ENCODE results near the gene PDE4B.

GRCh38 chr1:66197785-66198184 is 405.1 kb downstream of the PDE4B start:
- TF ChIP-seq, protein P1, sequence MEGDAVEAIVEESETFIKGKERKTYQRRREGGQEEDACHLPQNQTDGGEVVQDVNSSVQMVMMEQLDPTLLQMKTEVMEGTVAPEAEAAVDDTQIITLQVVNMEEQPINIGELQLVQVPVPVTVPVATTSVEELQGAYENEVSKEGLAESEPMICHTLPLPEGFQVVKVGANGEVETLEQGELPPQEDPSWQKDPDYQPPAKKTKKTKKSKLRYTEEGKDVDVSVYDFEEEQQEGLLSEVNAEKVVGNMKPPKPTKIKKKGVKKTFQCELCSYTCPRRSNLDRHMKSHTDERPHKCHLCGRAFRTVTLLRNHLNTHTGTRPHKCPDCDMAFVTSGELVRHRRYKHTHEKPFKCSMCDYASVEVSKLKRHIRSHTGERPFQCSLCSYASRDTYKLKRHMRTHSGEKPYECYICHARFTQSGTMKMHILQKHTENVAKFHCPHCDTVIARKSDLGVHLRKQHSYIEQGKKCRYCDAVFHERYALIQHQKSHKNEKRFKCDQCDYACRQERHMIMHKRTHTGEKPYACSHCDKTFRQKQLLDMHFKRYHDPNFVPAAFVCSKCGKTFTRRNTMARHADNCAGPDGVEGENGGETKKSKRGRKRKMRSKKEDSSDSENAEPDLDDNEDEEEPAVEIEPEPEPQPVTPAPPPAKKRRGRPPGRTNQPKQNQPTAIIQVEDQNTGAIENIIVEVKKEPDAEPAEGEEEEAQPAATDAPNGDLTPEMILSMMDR (IDR thresholded peaks at IDR 0.05), result no peak
- TF ChIP-seq POLR2A (IDR thresholded peaks at IDR 0.05), result no peak

Measured in esophagus squamous epithelium (tissue), 4 donors.